ENCODE results near the gene ZYX. TPM values are rescaled to one million over a fixed set of nuclear protein-coding genes. Genes with fewer than 3 reads are reported as not detected.

The ZYX gene
- total RNA-seq, 1 experiment from 2014 or later: 132 TPM

- no peaks in the 10 kb centered on the region for H3K9me3 ChIP-seq (ENCODE audit: low read depth, low read length, poor library complexity, severe bottlenecking)
- no peak overlapping the region for H3K27ac ChIP-seq (ENCODE audit: low read depth, low read length, poor library complexity, severe bottlenecking)
- no peak overlapping the region for H3K4me3 ChIP-seq (ENCODE audit: low read depth, low read length, poor library complexity, severe bottlenecking)
- BruUV-seq (replicated peaks): no TSS peak
- no peaks in the 10 kb centered on the region for H3K4me1 ChIP-seq (ENCODE audit: insufficient read depth, low read length, poor library complexity, severe bottlenecking)
- no peaks in the 10 kb centered on the region for H3K36me3 ChIP-seq (ENCODE audit: insufficient read depth, low read length, poor library complexity, severe bottlenecking)
- TF ChIP-seq CTCF (conservative IDR thresholded peaks at IDR 0.05; ENCODE audit: low read depth, low read length) (no peak), EZH2 (IDR thresholded peaks at IDR 0.05; ENCODE audit: borderline replicate concordance, low read depth, low read length, poor library complexity, severe bottlenecking) (no peak)
- POLR2A ChIA-PET (ENCODE audit: low non-redundant PET): no interaction called here
- CTCF ChIA-PET: interaction anchor here (0.7 kb wide), 1 partner anchor 157 kb away, joined by 12 read pairs; no protein-coding TSS in a partner anchor
- no peak for DNase-seq (ENCODE audit: low spot score)
- H3K27me3 ChIP-seq (replicated peaks; ENCODE audit: insufficient read depth, low read depth, low read length, poor library complexity): no peaks in the 10 kb centered on the region
- intact Hi-C loops (cut with micrococcal nuclease; ENCODE audit: unreplicated experiment): no loop called here
Measured at GRCh38 chr7:143396625-143397556, 15.7 kb downstream of the ZYX start.

- no peak for DNase-seq (ENCODE audit: low spot score)
- Histone ChIP-seq H3K4me1 (ENCODE audit: insufficient read depth, low read length, poor library complexity, severe bottlenecking) (no peaks in the 10 kb centered on the region), H3K9me3 (ENCODE audit: low read depth, low read length, poor library complexity, severe bottlenecking) (no peaks in the 10 kb centered on the region), H3K27me3 (replicated peaks; ENCODE audit: insufficient read depth, low read depth, low read length, poor library complexity) (no peaks in the 10 kb centered on the region), H3K4me3 (ENCODE audit: low read depth, low read length, poor library complexity, severe bottlenecking) (no peak overlapping the region), H3K27ac (ENCODE audit: low read depth, low read length, poor library complexity, severe bottlenecking) (no peak overlapping the region), H3K36me3 (ENCODE audit: insufficient read depth, low read length, poor library complexity, severe bottlenecking) (no peaks in the 10 kb centered on the region)
- no peak for TF ChIP-seq CTCF (conservative IDR thresholded peaks at IDR 0.05; ENCODE audit: low read depth, low read length)
- BruUV-seq (replicated peaks): no TSS peak
- intact Hi-C loops (cut with micrococcal nuclease; ENCODE audit: unreplicated experiment): no loop called here
- ChIA-PET POLR2A (ENCODE audit: low non-redundant PET) (no interaction called here), CTCF (no interaction called here)
Measured at GRCh38 chr7:143397710-143398530, 16.8 kb downstream of the ZYX start.

- Histone ChIP-seq H3K27me3 (replicated peaks; ENCODE audit: insufficient read depth, low read depth, low read length, poor library complexity) (no peaks in the 10 kb centered on the region), H3K9me3 (ENCODE audit: low read depth, low read length, poor library complexity, severe bottlenecking) (no peaks in the 10 kb centered on the region), H3K4me3 (ENCODE audit: low read depth, low read length, poor library complexity, severe bottlenecking) (no peak overlapping the region), H3K36me3 (ENCODE audit: insufficient read depth, low read length, poor library complexity, severe bottlenecking) (no peaks in the 10 kb centered on the region), H3K4me1 (ENCODE audit: insufficient read depth, low read length, poor library complexity, severe bottlenecking) (no peaks in the 10 kb centered on the region), H3K27ac (ENCODE audit: low read depth, low read length, poor library complexity, severe bottlenecking) (no peak overlapping the region)
- TF ChIP-seq CTCF (conservative IDR thresholded peaks at IDR 0.05; ENCODE audit: low read depth, low read length) (no peak), EZH2 (IDR thresholded peaks at IDR 0.05; ENCODE audit: borderline replicate concordance, low read depth, low read length, poor library complexity, severe bottlenecking) (no peak)
- intact Hi-C loops (cut with micrococcal nuclease; ENCODE audit: unreplicated experiment): no loop called here
- no peak for DNase-seq (ENCODE audit: low spot score)
- BruUV-seq (replicated peaks): no TSS peak
- CTCF ChIA-PET: no interaction called here
- POLR2A ChIA-PET (ENCODE audit: low non-redundant PET): no interaction called here
Measured at GRCh38 chr7:143398616-143399015, 17.5 kb downstream of the ZYX start.

All from A673 (cell line).